GM21367 (cell line): ENCODE results near the gene EML1.
"Not testable (repeated sequence)": the region's sequence is repeated elsewhere in the genome, so short reads cannot be mapped to it uniquely, and the experiment has no call there.

Source experiments
- ATAC-seq: cut with Tn5 transposase; IDR thresholded peaks from one replicate; pipeline ENCODE4 v1.9.1; 2021; ENCODE audit not compliant: unreplicated experiment

The EML1 gene

DNA sequence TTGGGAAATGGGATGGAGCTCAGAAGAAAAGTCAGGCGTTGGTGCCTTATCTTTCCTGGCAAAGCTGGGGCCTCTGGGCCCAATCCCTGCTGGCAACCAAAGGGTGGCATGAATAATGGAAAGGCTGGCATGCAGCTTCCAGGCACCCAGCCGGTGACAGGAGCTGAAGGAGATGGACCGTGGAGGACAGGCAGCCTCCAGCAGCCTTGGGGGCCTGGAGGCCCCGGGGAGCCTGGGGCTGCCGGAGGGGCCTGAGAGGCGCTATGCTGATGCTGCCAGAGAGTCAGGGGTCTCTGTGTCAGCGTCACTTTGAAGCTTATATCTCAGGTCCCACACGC is 38.2 kb upstream of the EML1 start:
- ATAC-seq, result no peak

DNA sequence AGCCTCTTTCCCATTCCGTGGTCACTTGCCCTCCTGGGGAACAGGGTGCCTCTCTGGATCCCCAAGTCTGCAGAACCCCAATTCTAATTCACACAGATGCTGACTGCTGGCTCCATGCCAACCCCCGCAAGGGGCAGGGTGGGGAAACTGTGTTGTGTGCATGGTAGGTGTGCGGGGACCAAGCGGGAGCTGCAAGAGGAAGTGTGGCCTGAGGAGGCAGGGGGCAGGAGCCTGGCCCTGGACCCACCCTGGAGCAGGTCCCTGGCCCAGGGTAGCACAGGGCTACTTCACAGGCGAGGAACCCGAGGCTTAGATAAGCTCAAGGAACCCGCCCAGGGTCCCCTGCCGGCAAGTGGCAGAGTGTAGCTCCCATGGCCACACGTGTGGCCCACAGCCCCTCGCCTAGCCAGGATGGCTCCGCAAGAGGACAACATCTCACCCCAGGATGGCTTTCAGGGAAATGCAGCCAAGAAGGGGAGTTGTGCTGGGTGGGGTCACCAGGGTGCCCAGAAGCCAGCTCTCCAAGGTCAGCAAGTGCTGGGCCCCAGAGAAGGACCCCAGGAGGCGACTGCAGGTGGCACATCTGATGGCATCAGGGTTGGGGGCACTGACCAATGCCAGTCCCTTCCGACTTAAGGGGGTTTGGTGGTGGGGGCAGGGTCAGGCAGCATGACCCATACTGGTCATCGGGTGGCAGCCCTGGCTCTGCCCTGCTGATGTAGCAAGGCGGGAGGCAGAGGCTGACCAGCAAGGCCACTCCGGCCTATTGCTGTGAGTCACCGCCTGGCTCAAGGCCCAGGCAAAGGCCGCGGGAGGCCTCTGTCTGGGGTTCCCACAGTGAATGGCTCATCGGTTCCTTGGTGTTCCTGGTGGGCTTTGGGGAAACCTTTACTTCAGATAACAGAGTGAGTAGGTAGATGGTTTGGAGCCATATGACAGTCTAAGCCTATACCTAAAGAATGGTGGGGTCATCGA is 37.3 kb upstream of the EML1 start:
- no peak for ATAC-seq

DNA sequence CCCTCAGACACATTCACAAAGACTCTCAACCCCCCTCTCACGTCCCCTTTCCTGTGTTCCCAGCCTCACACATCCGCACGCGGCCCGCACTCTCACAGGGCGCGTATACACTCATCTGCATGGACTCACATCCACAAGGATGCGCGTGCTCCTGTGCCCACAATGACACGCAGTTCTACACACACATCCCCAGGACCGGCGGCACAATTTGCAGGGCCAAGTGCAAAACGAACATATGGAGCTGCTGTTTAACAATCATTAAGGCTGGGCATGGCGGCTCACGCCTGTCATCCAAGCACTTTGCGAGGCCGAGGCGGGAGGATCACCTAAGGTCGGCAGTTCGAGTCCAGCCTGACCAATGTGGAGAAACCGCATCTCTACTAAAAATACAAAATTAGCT is 36.4 kb upstream of the EML1 start:
- no peak for ATAC-seq

DNA sequence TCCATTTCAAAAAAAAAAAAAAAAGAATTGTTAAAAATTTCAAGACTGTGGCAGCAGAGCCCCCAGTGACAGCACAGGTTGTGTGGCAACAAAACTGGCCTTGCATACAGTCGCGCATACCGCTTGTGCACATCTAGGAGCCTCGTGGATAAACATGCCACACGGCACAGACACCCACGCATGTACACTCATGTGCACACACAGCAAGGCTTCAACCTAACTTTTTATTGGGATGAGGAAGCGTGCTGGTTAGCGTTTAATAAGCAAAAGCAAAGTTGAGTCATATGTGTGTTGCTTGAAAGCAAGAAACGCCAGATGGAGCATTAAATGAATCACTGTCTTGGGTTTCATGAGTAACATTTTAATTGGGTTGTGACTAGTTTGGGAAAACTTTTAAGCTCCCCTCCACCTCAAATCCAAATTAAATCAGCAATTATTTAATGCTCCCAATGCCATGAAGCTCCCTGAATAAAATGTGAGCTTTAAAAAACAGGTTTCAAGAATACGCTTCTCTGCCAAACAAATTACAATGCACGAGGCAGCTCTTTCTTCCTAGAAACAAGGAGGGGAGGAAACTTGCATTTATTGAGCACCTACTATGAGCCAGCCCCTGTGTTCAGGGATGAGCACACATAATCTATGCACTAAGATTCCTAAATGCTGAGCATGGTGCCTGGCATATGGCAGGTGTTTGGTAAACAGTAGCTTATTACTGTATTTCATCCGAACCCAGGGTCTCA is 35.7 kb upstream of the EML1 start:
- no peak for ATAC-seq

DNA sequence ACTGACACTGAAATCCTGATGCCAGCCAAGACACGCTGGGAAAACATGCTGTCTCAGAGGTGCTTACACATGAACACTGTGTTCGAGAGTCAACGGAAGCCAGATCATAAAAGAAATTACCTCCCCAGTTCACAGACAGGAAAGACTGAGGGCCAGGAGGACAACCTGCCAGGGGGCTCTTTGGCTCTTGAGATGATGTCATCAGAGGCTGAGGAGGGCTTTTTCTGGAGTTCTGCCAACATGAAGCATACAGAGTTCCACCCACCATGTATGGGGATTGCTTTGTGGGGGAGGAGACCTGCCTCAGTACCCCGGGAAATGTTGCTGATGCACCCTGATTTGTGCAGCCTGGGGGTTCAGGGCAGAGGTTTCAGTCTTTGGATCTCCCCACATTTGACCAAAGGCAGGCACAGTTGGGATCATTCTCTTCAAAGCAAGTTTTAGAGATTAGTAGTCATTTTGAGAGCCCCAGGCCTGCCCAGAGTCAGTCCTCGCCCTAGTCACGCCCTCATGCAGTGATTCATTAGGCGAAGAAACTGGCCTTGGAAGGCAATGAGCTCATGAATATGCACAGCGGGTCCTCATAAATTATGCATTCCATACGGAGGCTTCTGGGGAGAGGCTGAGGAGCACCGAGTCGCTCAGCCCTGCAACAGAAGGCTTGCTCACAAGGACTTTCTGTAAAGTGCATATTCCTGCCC is 34.9 kb upstream of the EML1 start:
- ATAC-seq, result no peak

DNA sequence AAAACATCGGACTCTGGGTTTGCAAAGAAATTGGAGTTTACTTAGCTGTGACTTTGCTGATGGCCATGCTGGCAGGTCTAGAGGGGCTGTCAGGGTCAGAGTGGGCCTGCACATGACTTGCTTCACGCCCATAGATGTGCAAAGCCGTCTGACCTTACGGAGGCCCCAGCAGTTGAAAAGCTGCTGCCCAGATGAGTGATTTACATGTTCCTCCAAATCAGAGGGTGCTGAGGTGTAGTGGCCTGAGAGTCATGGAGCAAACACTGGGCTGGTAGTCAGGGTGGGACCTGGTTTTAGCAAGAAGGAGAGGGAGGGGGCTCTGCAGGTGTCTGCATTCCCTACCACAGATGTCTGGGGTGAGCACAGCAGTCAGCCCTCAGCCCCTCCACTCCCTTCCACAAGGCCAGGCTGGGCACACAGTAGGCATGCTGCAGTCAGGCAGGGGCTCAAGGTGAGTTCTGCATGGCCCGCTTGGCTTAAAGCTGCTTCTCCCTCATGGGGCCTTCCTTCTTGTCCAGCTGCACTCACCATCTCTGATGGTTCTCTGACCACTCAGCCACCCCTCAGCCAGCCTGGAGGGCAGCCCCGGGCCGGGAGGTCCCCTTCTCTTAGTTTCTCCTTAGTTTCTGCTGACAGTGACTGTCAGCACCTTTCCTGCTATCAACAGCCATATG is 34.2 kb upstream of the EML1 start:
- no peak for ATAC-seq

DNA sequence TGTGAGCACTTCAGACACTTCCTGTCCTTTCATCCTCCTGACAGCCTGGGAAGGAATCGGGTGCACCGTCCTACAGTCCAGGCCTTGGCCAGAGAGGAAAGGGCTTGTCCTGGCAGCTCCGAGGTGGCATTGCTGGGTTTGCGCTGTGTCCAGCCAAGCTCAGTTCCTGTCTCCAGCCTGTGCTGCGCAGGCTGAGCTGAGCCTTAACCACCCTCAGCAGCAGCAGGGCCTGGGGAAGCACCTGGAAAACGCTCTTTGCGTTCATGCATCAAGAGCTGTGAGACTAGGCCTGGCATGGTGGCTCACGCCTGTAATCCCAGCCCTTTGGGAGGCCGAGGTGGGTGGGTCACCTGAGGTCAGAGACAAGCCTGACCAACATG is 33.7 kb upstream of the EML1 start:
- no peak for ATAC-seq

DNA sequence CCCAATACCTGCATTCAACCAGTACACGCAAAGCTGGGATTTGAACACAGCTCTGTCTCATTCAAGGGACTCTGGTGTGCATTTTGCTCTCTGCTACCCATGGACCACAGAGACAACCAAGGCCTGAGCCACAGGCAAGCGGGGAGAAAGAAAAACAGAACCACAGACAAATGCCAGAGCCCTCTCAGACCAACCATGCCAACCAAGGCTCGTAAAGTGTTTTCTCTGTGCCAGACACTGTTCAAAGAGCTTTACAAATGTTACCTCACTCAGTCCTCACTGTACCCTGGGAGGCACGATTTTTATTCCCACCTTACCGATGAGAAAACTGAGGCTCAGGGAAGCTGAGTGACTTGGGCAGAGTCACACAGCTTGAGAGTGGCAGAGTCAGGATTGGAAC is 32.4 kb upstream of the EML1 start:
- no peak for ATAC-seq

DNA sequence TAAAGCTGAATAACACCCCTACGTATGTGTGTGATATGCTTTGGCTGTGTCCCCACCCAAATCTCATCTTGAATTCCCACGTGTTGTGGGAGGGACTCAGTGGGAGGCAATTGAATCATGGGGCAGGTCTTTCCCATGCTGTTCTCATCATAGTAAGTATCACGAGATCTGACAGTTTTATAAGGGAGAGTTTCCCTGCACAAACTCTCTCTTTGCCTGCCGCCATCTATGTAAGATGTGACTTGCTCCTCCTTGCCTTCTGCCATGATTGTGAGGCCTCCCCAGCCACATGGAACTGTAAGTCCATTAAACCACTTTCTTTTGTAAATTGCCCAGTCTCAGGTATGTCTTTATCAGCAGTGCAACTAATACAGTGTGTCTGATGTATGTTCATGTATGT is 30.3 kb upstream of the EML1 start:
- not testable (repeated sequence) for ATAC-seq

DNA sequence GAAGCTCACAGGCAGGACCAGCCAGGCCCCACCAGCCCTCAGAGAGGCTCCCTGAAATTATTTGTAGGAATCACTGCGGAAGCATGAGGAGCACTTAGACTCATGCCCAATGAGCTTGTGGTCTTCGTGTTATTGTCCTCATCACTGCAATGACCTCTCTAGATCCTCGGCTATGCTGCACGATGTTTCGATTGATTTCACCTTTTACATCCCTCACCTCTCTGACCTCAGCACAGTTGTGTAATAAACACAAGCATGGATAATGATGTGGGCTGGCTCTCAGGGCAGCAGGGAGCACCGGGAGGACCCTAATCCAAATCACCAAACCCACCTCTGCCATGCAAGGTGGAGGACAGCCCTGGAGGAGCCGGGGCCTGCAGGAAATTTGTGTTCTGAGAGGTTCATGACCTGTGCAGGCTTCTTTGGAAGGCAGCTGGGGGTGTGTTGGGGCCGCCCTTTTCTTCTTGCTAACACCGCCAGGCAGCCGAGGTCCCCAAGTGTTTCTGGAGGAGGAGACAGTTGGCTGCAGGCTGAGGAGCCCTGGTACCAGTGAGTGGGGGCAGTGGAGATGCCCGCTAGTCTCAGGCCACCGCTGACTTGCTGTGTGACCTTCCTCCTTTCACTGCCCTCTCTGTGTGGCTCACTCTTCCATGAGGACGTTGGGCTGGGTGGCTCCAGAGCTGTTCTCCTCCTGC is 29.5 kb upstream of the EML1 start:
- ATAC-seq, result no peak

DNA sequence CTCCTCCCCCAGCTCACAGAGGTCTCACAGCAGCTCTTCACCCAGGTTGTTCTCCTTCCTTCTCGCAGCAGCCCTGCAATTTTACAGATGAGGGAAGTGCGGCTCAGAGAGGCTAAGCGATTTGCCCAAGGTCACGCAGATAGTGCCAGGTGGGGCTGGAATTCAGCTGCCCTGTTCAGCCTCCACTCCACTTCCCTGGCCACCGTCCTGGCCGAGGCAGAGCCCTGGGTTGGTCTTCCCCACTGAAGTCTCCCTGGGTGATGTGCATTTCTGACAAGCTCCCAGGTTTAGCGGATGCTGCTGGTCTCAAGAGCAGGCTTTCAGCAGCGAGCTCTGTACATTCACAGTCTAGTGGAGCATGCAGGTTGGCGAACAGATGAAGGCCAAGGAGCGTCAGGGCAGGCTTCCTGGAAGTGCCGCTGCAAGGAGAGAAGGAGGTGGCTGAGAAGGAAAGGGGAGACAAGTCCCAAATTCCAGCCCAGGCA is 28.9 kb upstream of the EML1 start:
- no peak for ATAC-seq

DNA sequence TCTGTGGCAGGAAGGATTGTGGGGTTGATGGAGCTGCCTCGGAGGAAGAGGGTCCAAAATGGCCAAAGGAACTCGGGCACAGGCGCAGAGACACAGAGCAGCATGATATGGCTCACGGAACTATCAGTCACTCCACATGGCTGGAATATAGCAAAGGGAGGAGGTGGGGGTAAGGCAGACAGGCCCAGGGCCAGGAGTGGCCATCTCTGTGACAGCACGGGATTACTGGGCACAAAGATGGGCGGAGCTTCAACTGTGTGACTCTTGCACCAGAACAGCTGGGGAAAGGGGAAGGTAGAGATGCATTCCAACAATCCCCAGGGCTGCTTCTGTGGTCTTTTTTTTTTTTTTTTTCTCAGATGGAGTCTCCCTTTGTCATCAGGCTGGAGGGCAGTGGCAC is 24.8 kb upstream of the EML1 start:
- ATAC-seq, result no peak

DNA sequence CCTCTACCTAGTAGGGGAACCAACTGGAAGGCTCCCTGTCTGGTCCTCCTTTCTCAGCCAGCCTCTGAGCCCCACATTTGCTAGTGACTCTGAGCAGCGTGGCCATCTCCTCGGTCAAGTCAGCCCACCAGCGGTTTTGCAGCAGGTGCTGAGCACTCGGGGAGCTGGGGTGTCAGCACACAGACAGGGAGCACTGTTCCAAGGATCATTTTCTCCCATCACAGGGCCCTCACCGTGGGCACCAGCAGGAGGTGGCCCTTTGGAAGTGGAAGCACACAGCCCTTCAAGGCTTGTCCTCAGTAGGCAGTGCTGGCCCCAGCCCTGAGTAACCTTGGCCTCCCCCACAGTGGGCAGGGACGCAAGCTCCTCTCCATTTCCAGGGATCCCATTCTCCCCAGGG is 24.1 kb upstream of the EML1 start:
- no peak for ATAC-seq

DNA sequence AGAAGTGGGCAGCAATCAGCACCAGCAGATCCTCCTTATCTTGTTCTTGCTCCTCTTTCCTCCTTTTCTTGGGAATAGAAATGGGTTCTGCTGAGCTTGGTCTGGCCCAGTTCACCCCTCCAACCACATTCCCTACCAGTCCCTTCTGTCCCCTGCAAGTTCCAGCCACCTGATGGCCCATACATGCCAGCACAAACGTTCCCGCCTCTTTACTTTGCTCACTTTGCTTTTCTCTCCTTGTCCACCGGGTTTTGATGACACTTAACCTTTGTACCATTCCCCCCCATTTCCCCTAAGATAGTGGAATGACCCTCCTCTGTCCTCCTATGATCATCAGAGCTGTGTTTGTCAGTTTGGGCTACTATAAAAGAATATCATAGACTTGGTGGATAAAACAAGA is 23.4 kb upstream of the EML1 start:
- no peak for ATAC-seq

DNA sequence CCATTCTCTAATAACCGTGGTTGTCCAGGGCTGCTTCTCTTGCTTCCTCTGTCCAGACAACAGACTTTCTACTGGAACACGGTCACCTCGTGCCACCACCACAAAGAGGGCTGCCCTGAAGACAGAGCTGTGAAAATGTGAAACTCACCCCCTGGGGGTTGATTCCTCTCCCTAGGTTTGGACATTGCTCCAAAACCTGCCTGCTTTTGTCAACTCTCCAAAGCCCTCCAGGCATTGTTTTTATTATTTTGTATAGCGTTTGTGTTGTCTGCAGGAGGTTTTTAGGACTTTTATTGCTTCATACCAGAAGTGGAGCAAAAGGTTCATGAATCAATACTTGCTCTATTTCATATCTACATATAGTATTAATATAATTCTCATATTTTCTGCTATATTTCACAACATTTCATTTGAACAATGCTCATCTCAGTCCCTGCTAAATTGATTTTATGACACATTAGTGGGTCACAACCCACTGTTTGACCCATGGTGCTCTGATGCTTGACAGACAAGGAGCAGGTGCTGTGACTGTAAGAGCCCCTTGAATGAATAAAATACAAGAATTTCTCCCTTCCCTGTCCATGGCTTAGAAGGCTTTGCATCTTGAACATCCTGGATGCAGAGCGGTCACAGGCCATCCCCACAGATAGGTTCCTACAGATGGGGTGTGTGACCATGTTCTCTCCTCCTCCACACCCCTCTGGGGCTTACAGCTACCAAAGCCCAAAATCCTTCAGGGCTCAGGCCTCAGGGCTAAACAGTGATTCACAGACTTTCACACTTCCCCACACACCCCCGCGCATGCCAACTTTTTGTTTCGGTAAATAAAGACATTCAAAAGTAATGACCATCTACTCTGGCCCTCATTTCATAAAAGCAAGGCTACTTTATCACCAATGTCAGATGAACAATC is 20.6 kb upstream of the EML1 start:
- ATAC-seq, result no peak

DNA sequence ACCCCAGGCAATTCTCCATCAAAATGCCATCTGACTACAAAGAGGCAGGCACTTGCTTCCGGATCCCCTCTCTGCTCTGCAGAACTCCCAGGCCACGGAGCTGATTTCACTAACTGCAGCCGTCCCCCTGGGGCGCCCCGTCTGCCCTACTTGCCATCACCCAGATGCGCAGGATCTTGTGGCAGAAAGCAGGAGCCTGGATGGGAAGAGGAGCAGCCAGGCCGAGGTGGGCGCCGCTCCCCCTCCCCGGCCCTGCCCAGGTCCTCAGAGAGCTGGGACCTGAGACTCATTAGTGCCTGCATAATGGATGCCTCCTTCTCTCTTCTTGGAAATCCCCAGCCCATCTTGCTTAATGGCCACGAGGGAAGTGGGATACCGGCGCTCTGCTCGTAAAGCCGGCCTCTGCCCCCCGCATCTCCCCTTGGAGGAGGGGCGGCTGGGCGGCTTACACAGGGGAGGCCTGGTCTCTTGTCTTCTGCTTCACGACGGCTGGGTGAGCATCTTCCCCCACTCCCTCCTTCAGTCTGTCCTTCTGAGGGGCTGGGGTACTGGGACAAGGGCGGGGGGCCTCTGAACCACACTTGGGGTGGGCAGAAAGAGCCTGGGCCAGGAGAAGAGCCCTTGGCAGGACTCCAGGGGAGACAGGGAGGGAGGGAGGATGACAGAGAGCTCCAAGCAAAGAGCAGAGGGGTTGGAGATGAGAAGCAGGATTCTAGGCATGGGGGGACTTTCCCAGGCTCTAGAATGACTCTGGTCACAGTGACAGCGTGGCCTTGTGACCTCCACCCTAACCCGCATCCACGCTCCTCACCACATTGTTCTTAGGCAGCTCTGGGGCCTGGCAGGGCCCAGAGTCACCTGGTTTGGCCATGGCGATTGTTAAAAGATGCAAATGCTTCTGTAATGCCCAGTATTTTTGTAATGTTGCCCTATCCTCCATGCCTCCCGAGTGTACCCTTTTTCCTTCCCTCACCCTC is 19.4 kb upstream of the EML1 start:
- no peak for ATAC-seq

DNA sequence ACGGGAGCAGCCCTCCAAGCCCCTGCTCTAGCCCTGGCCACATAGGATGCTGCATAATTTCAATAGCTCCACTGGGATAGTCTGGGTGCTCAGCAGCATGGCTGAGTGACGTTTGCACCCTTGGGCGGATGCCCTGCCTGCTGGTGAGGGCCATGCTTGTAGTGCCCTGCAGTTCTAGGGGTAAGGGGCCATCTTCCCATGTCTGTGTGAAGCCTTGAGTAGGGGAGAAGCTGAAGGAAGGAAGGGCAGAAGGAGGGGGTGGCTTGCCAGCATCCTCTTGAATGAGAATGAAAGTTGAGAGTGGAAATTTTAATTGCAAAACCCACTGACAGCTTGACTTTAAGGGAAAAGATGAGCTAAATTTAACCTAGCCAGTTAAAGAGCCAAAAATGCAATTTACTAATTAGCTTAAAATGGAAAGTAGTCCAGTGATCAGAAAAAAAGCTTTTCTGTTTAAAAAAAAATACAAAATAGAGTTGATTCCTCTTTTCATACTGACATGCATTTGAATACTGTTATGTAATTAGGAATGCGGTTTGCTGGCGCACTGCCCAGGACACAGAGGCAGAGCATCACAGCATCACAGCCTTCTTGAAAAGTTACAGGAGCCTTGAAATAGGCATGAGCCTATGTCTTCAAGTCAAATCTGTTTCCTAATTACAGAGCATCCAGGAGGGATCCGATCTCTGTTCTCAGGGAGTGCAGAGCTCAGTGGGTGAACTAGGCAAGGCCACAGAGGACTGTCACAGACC is 18.5 kb upstream of the EML1 start:
- no peak for ATAC-seq

DNA sequence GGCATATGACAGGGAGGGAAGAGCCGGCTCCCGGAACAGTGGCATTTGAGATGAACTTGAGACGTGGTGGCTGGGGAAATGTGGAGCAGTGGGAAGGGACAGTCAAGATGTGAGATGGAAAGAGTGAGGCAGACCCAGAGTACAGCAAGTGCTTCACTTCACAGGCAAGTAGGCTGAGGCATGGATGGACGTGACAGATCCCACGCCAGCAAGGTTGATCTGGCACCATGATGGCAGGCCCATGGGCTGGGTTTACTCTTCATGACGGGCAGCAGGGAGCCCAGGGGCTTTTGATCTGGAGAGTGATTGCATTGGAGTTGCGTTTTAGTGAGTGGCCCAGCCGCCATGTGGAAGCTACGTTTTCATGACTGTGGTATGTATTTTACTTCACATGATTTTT is 17.9 kb upstream of the EML1 start:
- no peak for ATAC-seq
